ENCODE results near the gene ACYP1.

The ACYP1 gene

GRCh38 chr14:75022655-75023054 is 41.2 kb downstream of the ACYP1 start:
- Histone ChIP-seq H3K9me3 (ENCODE audit: control insufficient read depth in 2 of 2, low read length in 2 of 2) (no peaks in the 10 kb centered on the region), H3K4me3 (ENCODE audit: low read length in 2 of 2) (no peak overlapping the region), H3K27ac (ENCODE audit: low read depth in 2 of 2, low read length in 2 of 2) (no peak overlapping the region), H3K9ac (ENCODE audit: low read depth in 1 of 2, low read length in 2 of 2) (no peak overlapping the region), H3K36me3 (ENCODE audit: control insufficient read depth in 2 of 2, insufficient read depth in 2 of 2, low read length in 2 of 2) (peaks cover 23 to 47% of the 10 kb centered on the region in 2 donors), H3K27me3 (ENCODE audit: control insufficient read depth in 2 of 2, insufficient read depth in 2 of 2, low read length in 2 of 2) (no peaks in the 10 kb centered on the region), H3K4me1 (ENCODE audit: control insufficient read depth in 2 of 2, insufficient read depth in 2 of 2, low read length in 2 of 2) (peaks cover 4 to 8% of the 10 kb centered on the region in 2 donors)

DNA sequence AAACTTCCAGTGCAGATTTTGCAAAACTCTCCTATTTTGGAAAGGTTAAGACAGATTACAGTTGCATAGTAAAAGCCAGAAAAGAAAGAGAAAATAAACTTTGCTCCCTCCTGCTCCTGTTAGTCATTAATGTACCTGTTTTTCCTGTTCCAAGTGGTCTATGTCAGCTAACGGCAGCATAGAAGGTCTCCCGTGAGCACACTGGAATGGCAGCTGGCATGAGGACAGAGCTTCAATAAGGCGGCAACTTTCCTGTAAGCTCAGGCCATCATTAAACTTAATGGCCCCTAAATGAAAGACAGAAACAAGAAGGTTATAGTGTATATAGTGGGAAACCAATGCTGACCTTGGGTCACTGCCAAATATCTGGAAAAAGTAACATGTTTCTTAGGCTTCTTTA is 45.1 kb downstream of the ACYP1 start:
- Histone ChIP-seq H3K27ac (ENCODE audit: low read depth in 2 of 2, low read length in 2 of 2) (peak overlapping the region; percentile 32 to 57), H3K27me3 (ENCODE audit: control insufficient read depth in 2 of 2, insufficient read depth in 2 of 2, low read length in 2 of 2) (no peaks in the 10 kb centered on the region), H3K36me3 (ENCODE audit: control insufficient read depth in 2 of 2, insufficient read depth in 2 of 2, low read length in 2 of 2) (peaks cover 39 to 72% of the 10 kb centered on the region in 2 donors), H3K4me1 (ENCODE audit: control insufficient read depth in 2 of 2, insufficient read depth in 2 of 2, low read length in 2 of 2) (peaks cover 4 to 5% of the 10 kb centered on the region in 2 donors), H3K4me3 (ENCODE audit: low read length in 2 of 2) (no peak overlapping the region), H3K9me3 (ENCODE audit: control insufficient read depth in 2 of 2, low read length in 2 of 2) (no peaks in the 10 kb centered on the region), H3K9ac (ENCODE audit: low read depth in 1 of 2, low read length in 2 of 2) (no peak overlapping the region)

DNA sequence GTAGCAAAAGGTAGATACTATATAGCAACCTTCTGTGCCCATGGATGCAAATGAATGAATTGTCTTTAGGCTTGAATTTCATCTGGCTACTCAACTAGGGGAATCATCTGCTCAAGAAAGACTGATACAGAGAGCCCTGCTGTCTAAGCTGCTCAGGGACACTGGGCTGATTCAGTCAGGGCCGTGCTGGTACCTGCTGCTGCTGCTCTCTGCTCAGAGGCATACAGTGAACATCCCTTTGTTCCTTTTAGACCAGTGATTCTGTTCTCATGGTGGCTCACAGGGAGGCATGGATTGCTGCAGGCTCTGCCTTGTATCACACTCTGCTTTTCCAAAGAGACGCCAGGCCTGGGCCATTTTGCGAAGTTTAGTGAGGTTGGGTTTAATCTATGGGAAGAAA is 47.0 kb downstream of the ACYP1 start:
- Histone ChIP-seq H3K27ac (ENCODE audit: low read depth in 2 of 2, low read length in 2 of 2) (no peak overlapping the region), H3K36me3 (ENCODE audit: control insufficient read depth in 2 of 2, insufficient read depth in 2 of 2, low read length in 2 of 2) (peaks cover 42 to 69% of the 10 kb centered on the region in 2 donors), H3K9me3 (ENCODE audit: control insufficient read depth in 2 of 2, low read length in 2 of 2) (no peaks in the 10 kb centered on the region), H3K9ac (ENCODE audit: low read depth in 1 of 2, low read length in 2 of 2) (no peak overlapping the region), H3K4me1 (ENCODE audit: control insufficient read depth in 2 of 2, insufficient read depth in 2 of 2, low read length in 2 of 2) (peaks cover 4 to 5% of the 10 kb centered on the region in 2 donors), H3K4me3 (ENCODE audit: low read length in 2 of 2) (no peak overlapping the region), H3K27me3 (ENCODE audit: control insufficient read depth in 2 of 2, insufficient read depth in 2 of 2, low read length in 2 of 2) (no peaks in the 10 kb centered on the region)

- Histone ChIP-seq H3K4me3 (ENCODE audit: low read length in 2 of 2) (no peak overlapping the region), H3K27ac (ENCODE audit: low read depth in 2 of 2, low read length in 2 of 2) (no peak overlapping the region), H3K27me3 (ENCODE audit: control insufficient read depth in 2 of 2, insufficient read depth in 2 of 2, low read length in 2 of 2) (no peaks in the 10 kb centered on the region), H3K9ac (ENCODE audit: low read depth in 1 of 2, low read length in 2 of 2) (no peak overlapping the region), H3K9me3 (ENCODE audit: control insufficient read depth in 2 of 2, low read length in 2 of 2) (no peaks in the 10 kb centered on the region), H3K36me3 (ENCODE audit: control insufficient read depth in 2 of 2, insufficient read depth in 2 of 2, low read length in 2 of 2) (peaks cover 38 to 61% of the 10 kb centered on the region in 2 donors), H3K4me1 (ENCODE audit: control insufficient read depth in 2 of 2, insufficient read depth in 2 of 2, low read length in 2 of 2) (peaks cover 4 to 5% of the 10 kb centered on the region in 2 donors)
These were observed 48.3 kb downstream of the ACYP1 start for GRCh38 chr14:75015496-75015895.

DNA sequence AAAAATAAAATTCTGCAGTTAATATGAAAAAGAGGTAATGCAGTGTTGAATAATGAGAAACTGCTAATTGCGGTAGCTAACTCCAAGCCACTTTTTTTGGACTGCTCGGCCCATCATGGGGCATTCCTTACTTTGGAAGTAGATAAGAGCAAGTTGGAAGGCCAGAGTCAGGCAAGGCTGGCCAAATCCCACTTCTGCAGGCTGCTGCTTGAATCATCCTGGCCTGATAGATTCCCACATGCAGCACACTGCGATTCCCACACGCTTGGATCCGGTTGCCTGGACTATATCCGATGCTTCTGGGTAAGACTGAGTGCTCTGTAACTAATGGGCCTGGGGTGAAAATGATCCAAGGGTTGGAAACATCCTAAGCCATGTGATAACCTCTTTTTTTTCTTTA is 50.5 kb downstream of the ACYP1 start:
- Histone ChIP-seq H3K9me3 (ENCODE audit: control insufficient read depth in 2 of 2, low read length in 2 of 2) (no peaks in the 10 kb centered on the region), H3K36me3 (ENCODE audit: control insufficient read depth in 2 of 2, insufficient read depth in 2 of 2, low read length in 2 of 2) (peaks cover 52 to 66% of the 10 kb centered on the region in 2 donors), H3K4me3 (ENCODE audit: low read length in 2 of 2) (no peak overlapping the region), H3K4me1 (ENCODE audit: control insufficient read depth in 2 of 2, insufficient read depth in 2 of 2, low read length in 2 of 2) (peaks cover 4% of the 10 kb centered on the region in 2 donors), H3K27me3 (ENCODE audit: control insufficient read depth in 2 of 2, insufficient read depth in 2 of 2, low read length in 2 of 2) (no peaks in the 10 kb centered on the region), H3K9ac (ENCODE audit: low read depth in 1 of 2, low read length in 2 of 2) (no peak overlapping the region), H3K27ac (ENCODE audit: low read depth in 2 of 2, low read length in 2 of 2) (no peak overlapping the region)

DNA sequence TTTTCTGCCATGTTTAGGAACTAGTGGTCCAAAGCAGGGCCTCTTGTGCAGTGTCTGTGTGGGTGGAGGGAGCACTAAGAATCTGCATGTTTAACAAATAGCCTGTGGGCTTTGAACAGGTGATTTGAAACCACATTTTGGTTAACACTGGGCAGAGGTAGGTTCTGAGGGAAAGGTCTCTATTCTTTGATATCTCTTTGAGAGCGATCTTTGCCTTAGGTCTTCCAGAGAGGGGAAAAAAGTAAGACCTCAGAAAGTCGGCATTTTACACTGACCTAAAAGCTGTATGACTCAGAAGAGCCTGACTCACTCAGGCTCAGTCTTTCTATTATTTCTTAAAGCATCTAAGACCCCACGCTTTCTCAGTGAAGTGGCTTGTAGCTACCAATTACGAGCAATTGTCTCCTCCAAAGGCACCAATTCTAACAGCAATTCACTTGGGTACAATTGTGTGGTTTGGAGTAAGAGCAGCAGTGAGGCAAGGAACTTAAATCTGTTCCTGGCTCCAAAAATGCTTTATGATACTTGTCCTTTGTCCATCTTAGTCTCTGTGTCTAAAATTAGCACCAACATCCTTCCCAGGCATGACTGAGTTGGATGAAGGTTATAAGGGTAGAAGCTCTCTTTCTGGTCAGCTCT is 52.3 kb downstream of the ACYP1 start:
- H3K9me3 ChIP-seq (ENCODE audit: control insufficient read depth in 2 of 2, low read length in 2 of 2), result no peaks in the 10 kb centered on the region
- H3K4me3 ChIP-seq (ENCODE audit: low read length in 2 of 2), result no peak overlapping the region
- H3K36me3 ChIP-seq (ENCODE audit: control insufficient read depth in 2 of 2, insufficient read depth in 2 of 2, low read length in 2 of 2), result peaks cover 64 to 70% of the 10 kb centered on the region in 2 donors
- H3K27ac ChIP-seq (ENCODE audit: low read depth in 2 of 2, low read length in 2 of 2), result no peak overlapping the region
- H3K27me3 ChIP-seq (ENCODE audit: control insufficient read depth in 2 of 2, insufficient read depth in 2 of 2, low read length in 2 of 2), result no peaks in the 10 kb centered on the region
- H3K4me1 ChIP-seq (ENCODE audit: control insufficient read depth in 2 of 2, insufficient read depth in 2 of 2, low read length in 2 of 2), result no peaks in the 10 kb centered on the region
- H3K9ac ChIP-seq (ENCODE audit: low read depth in 1 of 2, low read length in 2 of 2), result no peak overlapping the region

GRCh38 chr14:75010472-75011093 is 53.2 kb downstream of the ACYP1 start:
- no peaks in the 10 kb centered on the region for H3K9me3 ChIP-seq (ENCODE audit: control insufficient read depth in 2 of 2, low read length in 2 of 2)
- H3K4me1 ChIP-seq (ENCODE audit: control insufficient read depth in 2 of 2, insufficient read depth in 2 of 2, low read length in 2 of 2), result no peaks in the 10 kb centered on the region
- peaks cover 68 to 73% of the 10 kb centered on the region in 2 donors for H3K36me3 ChIP-seq (ENCODE audit: control insufficient read depth in 2 of 2, insufficient read depth in 2 of 2, low read length in 2 of 2)
- H3K27ac ChIP-seq (ENCODE audit: low read depth in 2 of 2, low read length in 2 of 2), result no peak overlapping the region
- no peaks in the 10 kb centered on the region for H3K27me3 ChIP-seq (ENCODE audit: control insufficient read depth in 2 of 2, insufficient read depth in 2 of 2, low read length in 2 of 2)
- H3K4me3 ChIP-seq (ENCODE audit: low read length in 2 of 2), result no peak overlapping the region
- H3K9ac ChIP-seq (ENCODE audit: low read depth in 1 of 2, low read length in 2 of 2), result no peak overlapping the region

- H3K4me3 ChIP-seq (ENCODE audit: low read length in 2 of 2), result no peak overlapping the region
- no peaks in the 10 kb centered on the region for H3K27me3 ChIP-seq (ENCODE audit: control insufficient read depth in 2 of 2, insufficient read depth in 2 of 2, low read length in 2 of 2)
- no peaks in the 10 kb centered on the region for H3K9me3 ChIP-seq (ENCODE audit: control insufficient read depth in 2 of 2, low read length in 2 of 2)
- no peak overlapping the region for H3K9ac ChIP-seq (ENCODE audit: low read depth in 1 of 2, low read length in 2 of 2)
- H3K36me3 ChIP-seq (ENCODE audit: control insufficient read depth in 2 of 2, insufficient read depth in 2 of 2, low read length in 2 of 2), result peaks cover 61 to 66% of the 10 kb centered on the region in 2 donors
- no peak overlapping the region for H3K27ac ChIP-seq (ENCODE audit: low read depth in 2 of 2, low read length in 2 of 2)
- H3K4me1 ChIP-seq (ENCODE audit: control insufficient read depth in 2 of 2, insufficient read depth in 2 of 2, low read length in 2 of 2), result peaks cover 0 to under 1% of the 10 kb centered on the region in 2 donors
These were observed 54.6 kb downstream of the ACYP1 start for GRCh38 chr14:75009176-75009575.

DNA sequence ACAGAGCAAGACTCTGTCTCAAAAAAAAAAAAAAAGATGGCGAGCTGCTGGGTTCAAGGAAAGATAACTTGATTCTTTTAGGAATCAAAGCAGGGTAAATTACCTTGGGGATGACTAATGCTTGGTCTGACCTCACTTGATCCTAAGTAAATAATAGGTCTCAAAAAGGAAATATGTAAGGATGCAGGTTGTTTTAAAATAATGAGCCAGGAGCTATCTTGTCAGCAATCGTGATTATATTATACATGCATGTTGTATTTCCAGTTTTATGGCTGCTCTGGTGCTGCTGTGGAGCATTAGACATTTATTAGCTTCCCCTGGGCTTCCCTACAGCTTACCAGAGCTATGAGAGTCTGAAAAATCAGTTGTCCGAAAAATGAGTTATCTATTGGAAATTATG is 58.5 kb downstream of the ACYP1 start:
- H3K9me3 ChIP-seq (ENCODE audit: control insufficient read depth in 2 of 2, low read length in 2 of 2), result no peaks in the 10 kb centered on the region
- no peak overlapping the region for H3K27ac ChIP-seq (ENCODE audit: low read depth in 2 of 2, low read length in 2 of 2)
- no peaks in the 10 kb centered on the region for H3K27me3 ChIP-seq (ENCODE audit: control insufficient read depth in 2 of 2, insufficient read depth in 2 of 2, low read length in 2 of 2)
- peaks cover 12 to 16% of the 10 kb centered on the region in 2 donors for H3K4me1 ChIP-seq (ENCODE audit: control insufficient read depth in 2 of 2, insufficient read depth in 2 of 2, low read length in 2 of 2)
- H3K9ac ChIP-seq (ENCODE audit: low read depth in 1 of 2, low read length in 2 of 2), result no peak overlapping the region
- no peak overlapping the region for H3K4me3 ChIP-seq (ENCODE audit: low read length in 2 of 2)
- H3K36me3 ChIP-seq (ENCODE audit: control insufficient read depth in 2 of 2, insufficient read depth in 2 of 2, low read length in 2 of 2), result peaks cover 46 to 52% of the 10 kb centered on the region in 2 donors

DNA sequence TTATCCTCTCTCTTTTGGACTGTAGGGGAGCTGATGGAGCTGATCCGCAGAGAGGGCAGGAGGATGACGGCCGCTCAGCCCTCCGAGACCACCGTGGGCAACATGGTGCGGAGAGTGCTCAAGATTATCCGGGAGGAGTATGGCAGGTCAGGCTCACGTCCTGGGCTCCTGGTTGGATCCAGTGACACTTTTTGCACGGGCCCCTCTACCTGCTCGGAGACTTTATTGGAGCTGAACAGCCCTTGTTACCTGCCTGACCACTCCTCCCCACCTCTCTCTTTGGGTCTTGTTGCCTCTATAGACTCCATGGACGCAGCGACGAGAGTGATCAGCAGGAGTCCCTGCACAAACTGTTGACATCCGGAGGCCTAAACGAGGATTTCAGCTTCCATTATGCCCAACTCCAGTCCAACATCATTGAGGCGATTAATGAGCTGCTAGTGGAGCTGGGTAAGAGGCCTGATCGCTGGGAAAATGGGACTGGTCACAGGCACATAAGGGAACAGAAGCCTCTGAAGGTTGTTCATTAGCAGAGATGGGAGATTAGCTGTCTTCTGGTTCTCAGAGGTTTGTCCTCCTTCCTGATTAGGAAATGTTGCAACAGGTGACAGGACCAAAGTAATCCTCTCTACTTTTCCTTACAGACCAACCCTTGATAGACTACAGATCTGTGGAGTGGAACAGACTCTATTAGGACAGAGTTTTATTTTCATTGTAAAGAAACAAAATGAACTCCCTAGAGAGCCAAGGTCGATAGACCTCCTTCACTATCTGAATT is 60.4 kb downstream of the ACYP1 start:
- no peaks in the 10 kb centered on the region for H3K27me3 ChIP-seq (ENCODE audit: control insufficient read depth in 2 of 2, insufficient read depth in 2 of 2, low read length in 2 of 2)
- H3K4me1 ChIP-seq (ENCODE audit: control insufficient read depth in 2 of 2, insufficient read depth in 2 of 2, low read length in 2 of 2), result peaks cover 12 to 16% of the 10 kb centered on the region in 2 donors
- H3K27ac ChIP-seq (ENCODE audit: low read depth in 2 of 2, low read length in 2 of 2), result peak overlapping the region; percentile 61 to 86
- H3K9me3 ChIP-seq (ENCODE audit: control insufficient read depth in 2 of 2, low read length in 2 of 2), result no peaks in the 10 kb centered on the region
- H3K4me3 ChIP-seq (ENCODE audit: low read length in 2 of 2), result peak overlapping the region; percentile 78 to 93
- peak overlapping the region; percentile 73 to 89 for H3K9ac ChIP-seq (ENCODE audit: low read depth in 1 of 2, low read length in 2 of 2)
- H3K36me3 ChIP-seq (ENCODE audit: control insufficient read depth in 2 of 2, insufficient read depth in 2 of 2, low read length in 2 of 2), result peaks cover 30 to 33% of the 10 kb centered on the region in 2 donors

Measured in mucosa of rectum (tissue), 2 donors.